Endothelial cell of umbilical vein (primary cell): Measurements from ENCODE around the gene CACNA2D3. TPM values are rescaled to one million over a fixed set of nuclear protein-coding genes. Genes with fewer than 3 reads are reported as not detected.

Source experiments
- BruUV-seq: library from RNA; stranded (reverse); fragments of 400-500 nt; replicated peaks from 2 replicates; lab custom pipeline; 2021; lab: Mats Ljungman, UMichigan
- CTCF ChIA-PET: fragments of 300-600, 350-600 bp; sonication (Branson Sonifier 250); formaldehyde crosslinking; loops from one replicate; lab custom pipeline; 2021; ENCODE audit warnings: antibody characterized with exemption, inconsistent platforms; lab: Charles Lee
- POLR2A ChIA-PET: fragments of 300-600, 350-600 bp; sonication (Branson Sonifier 250); formaldehyde crosslinking; loops from one replicate; lab custom pipeline; 2021; ENCODE audit warnings: antibody characterized with exemption, inconsistent platforms; lab: Charles Lee
- DNase-seq: peaks from one replicate; pipeline ENCODE4 v3.0.0-alpha.2; 2011; ENCODE audit warnings: low read depth, low spot score
- FAIRE-seq: peaks from 2 replicates; lab custom pipeline; 2011; peaks lifted over from hg19 to GRCh38; lab: Jason Lieb, UNC
- H2AFZ ChIP-seq: 2 replicates; pipeline ENCODE4 v1.6.0; 2012; ENCODE audit warnings: low read depth, low read length, control low read depth, inconsistent platforms
- H3K27ac ChIP-seq: 2 replicates; pipeline ENCODE4 v1.5.1; 2011; ENCODE audit warnings: low read depth, mild to moderate bottlenecking, control low read depth, low read length, moderate library complexity; ENCODE audit not compliant: insufficient read depth
- H3K27me3 ChIP-seq, 2 experiments: 2 replicates each; pipeline versions ENCODE4 v1.6.0 to v1.6.1; 2011; ENCODE audit warnings: low read length in 2 of 2, mixed read lengths in 1 of 2; ENCODE audit not compliant: control insufficient read depth in 2 of 2, insufficient read depth in 2 of 2
- H3K36me3 ChIP-seq, 2 experiments: 2 replicates in 1 of 2; 3 replicates in 1 of 2; pipeline ENCODE4 v1.5.1; 2011; ENCODE audit warnings: low read length in 2 of 2, mild to moderate bottlenecking in 1 of 2, moderate library complexity in 1 of 2; ENCODE audit not compliant: control insufficient read depth in 2 of 2, insufficient read depth in 2 of 2; ENCODE audit errors: extremely low read depth in 1 of 2
- H3K4me1 ChIP-seq: 3 replicates; pipeline ENCODE4 v1.5.1; 2011; ENCODE audit warnings: mild to moderate bottlenecking, low read length; ENCODE audit not compliant: control insufficient read depth, insufficient read depth; ENCODE audit errors: extremely low read depth
- H3K4me2 ChIP-seq: 2 replicates; pipeline ENCODE4 v1.6.1; 2011; ENCODE audit warnings: low read length, control low read depth, mixed read lengths; ENCODE audit not compliant: insufficient read depth
- H3K4me3 ChIP-seq, 3 experiments: fragments of 200-600 bp in 1 of 3; sonication (generic), shearing (Covaris generic) in 1 of 3; replicated peaks in 1 of 3; 2 replicates each; pipeline ENCODE4 v1.5.1; 2011 to 2016; ENCODE audit warnings: control low read depth in 3 of 3, low read length in 3 of 3, mild to moderate bottlenecking in 2 of 3, inconsistent platforms in 1 of 3, low read depth in 1 of 3, moderate library complexity in 1 of 3; ENCODE audit not compliant: insufficient read depth in 1 of 3
- H3K79me2 ChIP-seq: 2 replicates; pipeline ENCODE4 v1.6.0; 2012; ENCODE audit warnings: low read length, inconsistent platforms; ENCODE audit not compliant: control insufficient read depth, insufficient read depth
- H3K9ac ChIP-seq: replicated peaks from 2 replicates; pipeline ENCODE3; 2011; ENCODE audit warnings: low read length, control low read depth; ENCODE audit not compliant: insufficient read depth; ENCODE audit errors: extremely low read depth
- H3K9me1 ChIP-seq: replicated peaks from 3 replicates; pipeline ENCODE4 v1.6.0; 2011; ENCODE audit warnings: mild to moderate bottlenecking, low read length; ENCODE audit not compliant: control insufficient read depth, insufficient read depth; ENCODE audit errors: extremely low read depth
- H3K9me3 ChIP-seq: replicated peaks from 2 replicates; pipeline ENCODE4 v1.5.1; 2012; ENCODE audit warnings: low read length, inconsistent platforms; ENCODE audit not compliant: control insufficient read depth, insufficient read depth
- H4K20me1 ChIP-seq: replicated peaks from 2 replicates; pipeline ENCODE3; 2011; ENCODE audit warnings: mild to moderate bottlenecking, low read length; ENCODE audit not compliant: control insufficient read depth, insufficient read depth; ENCODE audit errors: extremely low read depth
- EZH2 ChIP-seq: IDR thresholded peaks from 2 replicates; pipeline ENCODE4 v1.6.1; 2012; ENCODE audit warnings: borderline replicate concordance, low read depth, mild to moderate bottlenecking, moderate library complexity, low read length, inconsistent platforms; ENCODE audit not compliant: severe bottlenecking
- GATA2 ChIP-seq: IDR thresholded peaks from 2 replicates; pipeline ENCODE4 v1.7.0; 2011; ENCODE audit warnings: low read depth, mild to moderate bottlenecking, moderate library complexity, mixed read lengths, low read length; ENCODE audit not compliant: insufficient read length, insufficient read depth
- JUN ChIP-seq: IDR thresholded peaks from 2 replicates; pipeline ENCODE4 v1.6.1; 2011; ENCODE audit warnings: borderline replicate concordance, low read depth; ENCODE audit not compliant: insufficient read length, insufficient read depth
- MYC ChIP-seq: IDR thresholded peaks from one replicate; pipeline ENCODE4 v1.6.1; 2011; ENCODE audit warnings: mild to moderate bottlenecking, low read depth, low read length
- POLR2A ChIP-seq: IDR thresholded peaks from 2 replicates; pipeline ENCODE4 v1.6.1; 2012; ENCODE audit warnings: low read depth, mild to moderate bottlenecking, control low read depth, low read length
- POLR2AphosphoS5 ChIP-seq: IDR thresholded peaks from 2 replicates; pipeline ENCODE4 v1.6.1; 2012; ENCODE audit warnings: low read depth, mild to moderate bottlenecking, control low read depth, low read length, moderate library complexity; ENCODE audit not compliant: insufficient read depth
- dilution Hi-C: fragments of 300-500 bp; cut with MboI; formaldehyde crosslinking; loops from one replicate; pipeline ENCODE4 v1.15.0; 2019; ENCODE audit warnings: low sequenced_read_pairs; ENCODE audit not compliant: extremely low pct_ligation_motif_present
- intact Hi-C: fragments of 100-400 bp; cut with micrococcal nuclease; formaldehyde crosslinking; loops from one replicate; pipeline ENCODE4 v1.10.0; 2022
- polyA plus RNA-seq, 4 experiments: library from polyadenylated mRNA; depleted of rRNA in 3 of 4; stranded (reverse) in 3 of 4; unstranded in 1 of 4; fragments of >200 nt; gene quantifications; 2 replicates each; pipeline versions ENCODE4 v1.2.1 to v1.2.3, GENCODE V29; 2011 to 2012; ENCODE audit warnings: missing spikeins in 1 of 4
- total RNA-seq: library from RNA; stranded (reverse); gene quantifications from 2 replicates; pipeline ENCODE4 v1.2.3, GENCODE V29; 2021
- TF ChIP-seq, protein P1 (sequence below), 2 donors: IDR thresholded peaks; 1 replicate in 1 of 2; 2 replicates in 1 of 2; pipeline ENCODE4 v1.5.1; 2011; ENCODE audit warnings: low read length in 2 of 2, mild to moderate bottlenecking in 2 of 2, moderate library complexity in 2 of 2, control low read depth in 1 of 2, inconsistent platforms in 1 of 2, low read depth in 1 of 2; ENCODE audit not compliant: insufficient read depth in 1 of 2; ENCODE audit errors: extremely low read depth in 1 of 2

The CACNA2D3 gene
- total and polyA plus RNA-seq, 2 donors (not counting 3 experiments of a cell fraction or from before 2014, with no cell fraction given): not detected

- no peak overlapping the region for H3K4me3 ChIP-seq
- no peaks in the 10 kb centered on the region for H3K27me3 ChIP-seq
- no peaks in the 10 kb centered on the region for H3K9me1 ChIP-seq
- no TSS peak for BruUV-seq
- H2AFZ ChIP-seq: no peak overlapping the region
- H3K27ac ChIP-seq: no peak overlapping the region
- no peak overlapping the region for H3K4me2 ChIP-seq
- DNase-seq (no peak), FAIRE-seq (no peak)
- dilution Hi-C loops (no loop called here), intact Hi-C loops (no loop called here)
- H3K36me3 ChIP-seq: no peaks in the 10 kb centered on the region
- no peak overlapping the region for H3K9ac ChIP-seq
- H3K4me1 ChIP-seq: no peaks in the 10 kb centered on the region
- peaks cover under 1% of the 10 kb centered on the region for H3K9me3 ChIP-seq
- H4K20me1 ChIP-seq: no peaks in the 10 kb centered on the region
- no peaks in the 10 kb centered on the region for H3K79me2 ChIP-seq
- TF ChIP-seq, protein P1, sequence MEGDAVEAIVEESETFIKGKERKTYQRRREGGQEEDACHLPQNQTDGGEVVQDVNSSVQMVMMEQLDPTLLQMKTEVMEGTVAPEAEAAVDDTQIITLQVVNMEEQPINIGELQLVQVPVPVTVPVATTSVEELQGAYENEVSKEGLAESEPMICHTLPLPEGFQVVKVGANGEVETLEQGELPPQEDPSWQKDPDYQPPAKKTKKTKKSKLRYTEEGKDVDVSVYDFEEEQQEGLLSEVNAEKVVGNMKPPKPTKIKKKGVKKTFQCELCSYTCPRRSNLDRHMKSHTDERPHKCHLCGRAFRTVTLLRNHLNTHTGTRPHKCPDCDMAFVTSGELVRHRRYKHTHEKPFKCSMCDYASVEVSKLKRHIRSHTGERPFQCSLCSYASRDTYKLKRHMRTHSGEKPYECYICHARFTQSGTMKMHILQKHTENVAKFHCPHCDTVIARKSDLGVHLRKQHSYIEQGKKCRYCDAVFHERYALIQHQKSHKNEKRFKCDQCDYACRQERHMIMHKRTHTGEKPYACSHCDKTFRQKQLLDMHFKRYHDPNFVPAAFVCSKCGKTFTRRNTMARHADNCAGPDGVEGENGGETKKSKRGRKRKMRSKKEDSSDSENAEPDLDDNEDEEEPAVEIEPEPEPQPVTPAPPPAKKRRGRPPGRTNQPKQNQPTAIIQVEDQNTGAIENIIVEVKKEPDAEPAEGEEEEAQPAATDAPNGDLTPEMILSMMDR (IDR thresholded peaks at IDR 0.05; ENCODE audit: extremely low read depth in 1 of 2, insufficient read depth in 1 of 2, low read depth in 1 of 2, low read length in 2 of 2): no peak
- no peak for TF ChIP-seq JUN
- ChIA-PET CTCF (no interaction called here), POLR2A (no interaction called here)
These were observed 887.0 kb downstream of the CACNA2D3 start for GRCh38 chr3:55009372-55009771.

DNA sequence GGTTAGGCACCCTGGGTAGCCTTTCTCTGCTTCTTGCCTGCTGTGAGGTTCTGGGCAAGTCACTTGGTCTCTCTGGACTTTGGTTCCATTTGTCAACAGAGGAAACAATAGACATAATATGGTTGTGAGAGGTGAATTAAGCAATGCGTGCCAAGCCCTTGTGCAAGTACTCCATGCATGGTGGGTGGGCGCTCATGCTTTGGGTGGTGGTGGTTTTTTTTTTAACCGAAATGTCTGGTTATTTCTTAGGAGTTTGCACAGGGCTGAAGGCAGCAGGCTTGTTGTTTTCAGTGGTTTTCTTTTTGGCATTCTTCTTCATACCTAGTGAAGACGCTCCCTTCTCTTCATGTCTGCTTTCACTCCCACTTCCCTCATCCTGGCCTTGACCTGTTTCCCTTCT, 889.7 kb downstream of the CACNA2D3 start:
- dilution Hi-C loops (no loop called here), intact Hi-C loops (no loop called here)
- DNase-seq: no peak

More for the DNA sequence above, 889.7 kb downstream of the CACNA2D3 start:
- POLR2A ChIA-PET: no interaction called here
- Histone ChIP-seq H2AFZ (no peak overlapping the region), H3K36me3 (no peaks in the 10 kb centered on the region), H3K27me3 (no peaks in the 10 kb centered on the region), H3K4me3 (no peak overlapping the region), H3K9ac (no peak overlapping the region), H3K4me1 (no peaks in the 10 kb centered on the region), H3K79me2 (no peaks in the 10 kb centered on the region), H3K9me3 (peaks cover 2% of the 10 kb centered on the region), H3K9me1 (no peaks in the 10 kb centered on the region), H3K4me2 (no peak overlapping the region), H4K20me1 (no peaks in the 10 kb centered on the region), H3K27ac (no peak overlapping the region)
- FAIRE-seq: no peak
- TF ChIP-seq EZH2 (no peak), GATA2 (no peak), MYC (no peak), POLR2AphosphoS5 (no peak), JUN (no peak), POLR2A (no peak)
- no TSS peak for BruUV-seq
- CTCF ChIA-PET: no interaction called here
